ENCODE results near the gene OCA2.

GRCh38 chr15:28104326-28104725 lies 5.2 kb upstream of the OCA2 start:
- TF ChIP-seq POLR2A (IDR thresholded peaks at IDR 0.05) (no peak), POLR2AphosphoS5 (IDR thresholded peaks at IDR 0.05) (no peak), EP300 (IDR thresholded peaks at IDR 0.05) (no peak)
- TF ChIP-seq, protein P1, sequence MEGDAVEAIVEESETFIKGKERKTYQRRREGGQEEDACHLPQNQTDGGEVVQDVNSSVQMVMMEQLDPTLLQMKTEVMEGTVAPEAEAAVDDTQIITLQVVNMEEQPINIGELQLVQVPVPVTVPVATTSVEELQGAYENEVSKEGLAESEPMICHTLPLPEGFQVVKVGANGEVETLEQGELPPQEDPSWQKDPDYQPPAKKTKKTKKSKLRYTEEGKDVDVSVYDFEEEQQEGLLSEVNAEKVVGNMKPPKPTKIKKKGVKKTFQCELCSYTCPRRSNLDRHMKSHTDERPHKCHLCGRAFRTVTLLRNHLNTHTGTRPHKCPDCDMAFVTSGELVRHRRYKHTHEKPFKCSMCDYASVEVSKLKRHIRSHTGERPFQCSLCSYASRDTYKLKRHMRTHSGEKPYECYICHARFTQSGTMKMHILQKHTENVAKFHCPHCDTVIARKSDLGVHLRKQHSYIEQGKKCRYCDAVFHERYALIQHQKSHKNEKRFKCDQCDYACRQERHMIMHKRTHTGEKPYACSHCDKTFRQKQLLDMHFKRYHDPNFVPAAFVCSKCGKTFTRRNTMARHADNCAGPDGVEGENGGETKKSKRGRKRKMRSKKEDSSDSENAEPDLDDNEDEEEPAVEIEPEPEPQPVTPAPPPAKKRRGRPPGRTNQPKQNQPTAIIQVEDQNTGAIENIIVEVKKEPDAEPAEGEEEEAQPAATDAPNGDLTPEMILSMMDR (IDR thresholded peaks at IDR 0.05) = no peak
